Activated naive CD4-positive, alpha-beta T cell treated with anti-CD3 and anti-CD28 coated beads, Interleukin-2, amount 50 U/mL, for 16 hours (primary cell): ENCODE data around the gene PSMC3.
A peak's percentile ranks its signal among the peaks of the same experiment; 100 is the strongest.

Experiments used
- DNase-seq: peaks from one replicate; pipeline ENCODE4 v3.0.0-alpha.2; 2020

PSMC3 gene

GRCh38 chr11:47375020-47375419 lies 51.2 kb downstream of the PSMC3 start:
- DNase-seq: no peak

- no peak for DNase-seq
Measured at GRCh38 chr11:47374720-47375019, 51.6 kb downstream of the PSMC3 start.

- DNase-seq: peak; percentile 84
Measured at GRCh38 chr11:47373876-47374719, 52.1 kb downstream of the PSMC3 start.

GRCh38 chr11:47372422-47372821 lies 53.8 kb downstream of the PSMC3 start:
- DNase-seq: no peak

- DNase-seq: no peak
Measured at GRCh38 chr11:47369676-47370075, 56.6 kb downstream of the PSMC3 start.
